Loucy (cell line): ENCODE data around the gene SLC13A1.

ENCODE experiments used
- CTCF ChIP-seq: fragments of 200-600 bp; sonication (generic); conservative IDR thresholded peaks from 2 replicates; pipeline ENCODE4 v1.5.1; 2014; ENCODE audit warnings: mild to moderate bottlenecking, antibody characterized with exemption, low read length
- EZH2phosphoT487 ChIP-seq: fragments of 200-600 bp; IDR thresholded peaks from 2 replicates; pipeline ENCODE4 v1.6.1; 2018; ENCODE audit warnings: antibody characterized with exemption, mild to moderate bottlenecking, moderate library complexity, borderline replicate concordance

GRCh38 chr7:123190109-123190831 is 9.5 kb downstream of the SLC13A1 start:
- no peak for TF ChIP-seq CTCF
- TF ChIP-seq EZH2phosphoT487: no peak
